Measurements from ENCODE around the gene PNPO. TPM values are rescaled to one million over a fixed set of nuclear protein-coding genes. Genes with fewer than 3 reads are reported as not detected.

PNPO gene
- total and polyA plus RNA-seq, 2 of the 4 experiments (the other 2 are of a cell fraction): 13.9 to 34.1 TPM

DNA sequence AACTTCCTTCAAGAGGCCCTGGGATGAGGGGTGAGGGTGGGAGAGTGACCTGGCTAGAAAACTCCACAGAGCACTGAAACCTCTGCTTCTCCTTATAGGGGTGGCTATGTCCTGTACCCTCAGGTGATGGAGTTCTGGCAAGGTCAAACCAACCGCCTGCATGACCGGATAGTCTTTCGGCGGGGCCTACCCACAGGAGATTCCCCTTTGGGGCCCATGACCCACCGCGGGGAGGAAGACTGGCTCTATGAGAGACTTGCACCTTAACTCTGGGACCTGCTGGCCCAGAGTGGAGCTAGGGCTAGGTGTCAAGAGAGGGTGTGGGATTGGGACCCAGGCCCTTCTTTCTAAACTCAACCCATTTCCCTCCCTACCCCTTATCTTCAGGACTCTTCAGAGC is 5.1 kb downstream of the PNPO start:
- H3K79me1 ChIP-seq (ENCODE audit: low read depth in 1 of 2, low read length in 2 of 2): peaks cover 5 to 18% of the 10 kb centered on the region in 2 experiments; a peak in 3 of 4 replicates
- no peaks in the 10 kb centered on the region for H3K9me1 ChIP-seq (ENCODE audit: insufficient read depth, low read length)
- BruUV-seq (replicated peaks): no TSS peak
- H2AFZ ChIP-seq (replicated peaks; ENCODE audit: low read length, poor library complexity): no peak overlapping the region
- no peak for TF ChIP-seq FOS (IDR thresholded peaks at IDR 0.05; ENCODE audit: low read depth, low read length)
- no peak for TF ChIP-seq CHD1 (IDR thresholded peaks at IDR 0.05; ENCODE audit: low read depth, low read length)
- no peak for TF ChIP-seq BHLHE40 (IDR thresholded peaks at IDR 0.05; ENCODE audit: low read depth, low read length)
- TF ChIP-seq POLR2A (IDR thresholded peaks at IDR 0.05; ENCODE audit: low read depth, low read length): no peak
- TF ChIP-seq, protein P1, sequence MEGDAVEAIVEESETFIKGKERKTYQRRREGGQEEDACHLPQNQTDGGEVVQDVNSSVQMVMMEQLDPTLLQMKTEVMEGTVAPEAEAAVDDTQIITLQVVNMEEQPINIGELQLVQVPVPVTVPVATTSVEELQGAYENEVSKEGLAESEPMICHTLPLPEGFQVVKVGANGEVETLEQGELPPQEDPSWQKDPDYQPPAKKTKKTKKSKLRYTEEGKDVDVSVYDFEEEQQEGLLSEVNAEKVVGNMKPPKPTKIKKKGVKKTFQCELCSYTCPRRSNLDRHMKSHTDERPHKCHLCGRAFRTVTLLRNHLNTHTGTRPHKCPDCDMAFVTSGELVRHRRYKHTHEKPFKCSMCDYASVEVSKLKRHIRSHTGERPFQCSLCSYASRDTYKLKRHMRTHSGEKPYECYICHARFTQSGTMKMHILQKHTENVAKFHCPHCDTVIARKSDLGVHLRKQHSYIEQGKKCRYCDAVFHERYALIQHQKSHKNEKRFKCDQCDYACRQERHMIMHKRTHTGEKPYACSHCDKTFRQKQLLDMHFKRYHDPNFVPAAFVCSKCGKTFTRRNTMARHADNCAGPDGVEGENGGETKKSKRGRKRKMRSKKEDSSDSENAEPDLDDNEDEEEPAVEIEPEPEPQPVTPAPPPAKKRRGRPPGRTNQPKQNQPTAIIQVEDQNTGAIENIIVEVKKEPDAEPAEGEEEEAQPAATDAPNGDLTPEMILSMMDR (conservative IDR thresholded peaks at IDR 0.05; ENCODE audit: low read depth, low read length): no peak
- TF ChIP-seq, protein P2, sequence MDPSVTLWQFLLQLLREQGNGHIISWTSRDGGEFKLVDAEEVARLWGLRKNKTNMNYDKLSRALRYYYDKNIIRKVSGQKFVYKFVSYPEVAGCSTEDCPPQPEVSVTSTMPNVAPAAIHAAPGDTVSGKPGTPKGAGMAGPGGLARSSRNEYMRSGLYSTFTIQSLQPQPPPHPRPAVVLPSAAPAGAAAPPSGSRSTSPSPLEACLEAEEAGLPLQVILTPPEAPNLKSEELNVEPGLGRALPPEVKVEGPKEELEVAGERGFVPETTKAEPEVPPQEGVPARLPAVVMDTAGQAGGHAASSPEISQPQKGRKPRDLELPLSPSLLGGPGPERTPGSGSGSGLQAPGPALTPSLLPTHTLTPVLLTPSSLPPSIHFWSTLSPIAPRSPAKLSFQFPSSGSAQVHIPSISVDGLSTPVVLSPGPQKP (IDR thresholded peaks at IDR 0.05; ENCODE audit: borderline replicate concordance, low read depth, low read length): no peak
- TF ChIP-seq MXI1 (IDR thresholded peaks at IDR 0.05; ENCODE audit: borderline replicate concordance, low read depth, low read length): no peak
- TF ChIP-seq NFE2L2 (IDR thresholded peaks at IDR 0.05; ENCODE audit: low read depth, low read length): no peak
- TF ChIP-seq RCOR1 (IDR thresholded peaks at IDR 0.05; ENCODE audit: insufficient replicate concordance, low read length): no peak
- no peak for TF ChIP-seq SMC3 (IDR thresholded peaks at IDR 0.05; ENCODE audit: low read depth, low read length)
- TF ChIP-seq, protein P3, sequence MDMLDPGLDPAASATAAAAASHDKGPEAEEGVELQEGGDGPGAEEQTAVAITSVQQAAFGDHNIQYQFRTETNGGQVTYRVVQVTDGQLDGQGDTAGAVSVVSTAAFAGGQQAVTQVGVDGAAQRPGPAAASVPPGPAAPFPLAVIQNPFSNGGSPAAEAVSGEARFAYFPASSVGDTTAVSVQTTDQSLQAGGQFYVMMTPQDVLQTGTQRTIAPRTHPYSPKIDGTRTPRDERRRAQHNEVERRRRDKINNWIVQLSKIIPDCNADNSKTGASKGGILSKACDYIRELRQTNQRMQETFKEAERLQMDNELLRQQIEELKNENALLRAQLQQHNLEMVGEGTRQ (IDR thresholded peaks at IDR 0.05; ENCODE audit: low read depth, low read length): no peak
- no peak for TF ChIP-seq MAFK (IDR thresholded peaks at IDR 0.05; ENCODE audit: low read depth, low read length)
- H3K27ac ChIP-seq (ENCODE audit: insufficient read depth, low read length): no peak overlapping the region
- H3K9ac ChIP-seq (ENCODE audit: low read depth, low read length): no peak overlapping the region
- H3K14ac ChIP-seq (replicated peaks; ENCODE audit: low read depth, low read length): no peak overlapping the region
- H2BK5ac ChIP-seq (ENCODE audit: low read depth, low read length, poor library complexity, severe bottlenecking): no peak overlapping the region
- no peak overlapping the region for H2BK20ac ChIP-seq (ENCODE audit: low read depth, low read length)
- in situ Hi-C loops (cut with MboI; ENCODE audit: low sequenced_read_pairs) (no loop called here), intact Hi-C loops (cut with micrococcal nuclease) (loop anchor here (5.0 kb wide), 1 partner anchor 104 kb away; the partner anchor contains the start of gene SCRN2), dilution Hi-C loops (cut with HindIII; ENCODE audit: low sequenced_read_pairs, unreplicated experiment) (no loop called here)
- H4K91ac ChIP-seq (ENCODE audit: insufficient read depth, low read depth, low read length): no peak overlapping the region
- no peaks in the 10 kb centered on the region for H3K9me3 ChIP-seq (ENCODE audit: control insufficient read depth, insufficient read depth, low read length)
- H3K4me2 ChIP-seq (ENCODE audit: low read depth, low read length): no peak overlapping the region
- peaks cover 2% of the 10 kb centered on the region for H3K36me3 ChIP-seq (ENCODE audit: control insufficient read depth, insufficient read depth, low read length)
- no peak overlapping the region for H4K5ac ChIP-seq (ENCODE audit: low read depth, low read length)
- DNase-seq (no peak), ATAC-seq (ENCODE audit: low read depth) (no peak)
- peaks cover 5% of the 10 kb centered on the region for H3K4me1 ChIP-seq (ENCODE audit: control insufficient read depth, insufficient read depth, low read length)
- H4K20me1 ChIP-seq (ENCODE audit: insufficient read depth, low read length): peaks cover 2% of the 10 kb centered on the region; the same call in 1 of the 2 replicates
- no peak overlapping the region for H3K56ac ChIP-seq (ENCODE audit: extremely low read depth, insufficient read depth, low read length)
- H3K18ac ChIP-seq (ENCODE audit: low read depth, low read length): no peak overlapping the region
- H3K4ac ChIP-seq (ENCODE audit: low read depth, low read length): no peak overlapping the region
- WGBS, 2 experiments (ENCODE audit: extremely low coverage in 2 of 2, insufficient read length in 1 of 2): no CpG with 5 or more reads among the region's 6 CpGs
- no peak overlapping the region for H2BK15ac ChIP-seq (ENCODE audit: low read depth, low read length)
- ChIA-PET CTCF (interaction anchor here (0.6 to 1.5 kb wide), 9 partner anchors 9 to 154 kb away, joined by 3 to 8 read pairs (median 4); partner anchors contain the start of genes CDK5RAP3 and SCRN2), POLR2A (ENCODE audit: unreplicated experiment) (no interaction called here)
- no peak overlapping the region for H3K23ac ChIP-seq (ENCODE audit: low read depth, low read length)
- no peaks in the 10 kb centered on the region for H3K27me3 ChIP-seq (ENCODE audit: control insufficient read depth, insufficient read depth, low read length)
- H2AK9ac ChIP-seq (replicated peaks; ENCODE audit: low read depth, low read length, poor library complexity): no peak overlapping the region
- no peak overlapping the region for H2BK120ac ChIP-seq (ENCODE audit: low read depth, low read length)
- no peak overlapping the region for H4K8ac ChIP-seq (ENCODE audit: low read depth in 2 of 2, low read length in 2 of 2)
- H3K4me3 ChIP-seq (ENCODE audit: insufficient read depth, low read depth, low read length): no peak overlapping the region
- no peak overlapping the region for H2AK5ac ChIP-seq (ENCODE audit: low read depth, low read length)
